Measurements from ENCODE around the gene ALPI.

DNA sequence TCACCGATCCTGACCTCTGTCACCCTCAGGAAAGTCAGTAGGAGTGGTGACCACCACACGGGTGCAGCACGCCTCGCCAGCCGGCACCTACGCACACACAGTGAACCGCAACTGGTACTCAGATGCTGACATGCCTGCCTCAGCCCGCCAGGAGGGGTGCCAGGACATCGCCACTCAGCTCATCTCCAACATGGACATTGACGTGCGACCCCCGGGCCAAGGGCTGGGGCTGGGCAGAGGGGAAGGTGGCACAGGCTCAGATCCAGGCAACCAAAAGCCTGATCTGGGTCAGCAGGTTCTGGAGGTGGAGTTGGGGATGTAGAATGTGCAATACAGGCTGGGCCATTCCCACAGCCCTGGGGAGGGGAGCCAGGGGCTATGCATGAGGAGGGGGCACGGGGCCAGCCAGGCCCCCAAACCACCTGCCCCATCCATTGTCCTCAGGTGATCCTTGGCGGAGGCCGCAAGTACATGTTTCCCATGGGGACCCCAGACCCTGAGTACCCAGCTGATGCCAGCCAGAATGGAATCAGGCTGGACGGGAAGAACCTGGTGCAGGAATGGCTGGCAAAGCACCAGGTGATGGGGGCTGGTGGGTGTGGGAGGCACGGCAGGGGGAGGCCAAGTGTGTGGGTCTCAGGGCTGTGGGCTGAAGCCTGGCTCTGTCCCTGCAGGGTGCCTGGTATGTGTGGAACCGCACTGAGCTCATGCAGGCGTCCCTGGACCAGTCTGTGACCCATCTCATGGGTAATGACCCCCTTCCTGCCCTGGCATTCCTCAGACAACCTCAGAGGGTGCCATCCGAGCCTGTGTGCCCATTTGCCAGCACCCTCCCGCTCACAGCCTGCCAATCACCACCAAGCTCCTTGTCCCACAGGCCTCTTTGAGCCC, 1.4 kb downstream of the ALPI start:
- TF ChIP-seq, protein P1, sequence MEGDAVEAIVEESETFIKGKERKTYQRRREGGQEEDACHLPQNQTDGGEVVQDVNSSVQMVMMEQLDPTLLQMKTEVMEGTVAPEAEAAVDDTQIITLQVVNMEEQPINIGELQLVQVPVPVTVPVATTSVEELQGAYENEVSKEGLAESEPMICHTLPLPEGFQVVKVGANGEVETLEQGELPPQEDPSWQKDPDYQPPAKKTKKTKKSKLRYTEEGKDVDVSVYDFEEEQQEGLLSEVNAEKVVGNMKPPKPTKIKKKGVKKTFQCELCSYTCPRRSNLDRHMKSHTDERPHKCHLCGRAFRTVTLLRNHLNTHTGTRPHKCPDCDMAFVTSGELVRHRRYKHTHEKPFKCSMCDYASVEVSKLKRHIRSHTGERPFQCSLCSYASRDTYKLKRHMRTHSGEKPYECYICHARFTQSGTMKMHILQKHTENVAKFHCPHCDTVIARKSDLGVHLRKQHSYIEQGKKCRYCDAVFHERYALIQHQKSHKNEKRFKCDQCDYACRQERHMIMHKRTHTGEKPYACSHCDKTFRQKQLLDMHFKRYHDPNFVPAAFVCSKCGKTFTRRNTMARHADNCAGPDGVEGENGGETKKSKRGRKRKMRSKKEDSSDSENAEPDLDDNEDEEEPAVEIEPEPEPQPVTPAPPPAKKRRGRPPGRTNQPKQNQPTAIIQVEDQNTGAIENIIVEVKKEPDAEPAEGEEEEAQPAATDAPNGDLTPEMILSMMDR (conservative IDR thresholded peaks at IDR 0.05; ENCODE audit: low read length), result no peak
- no peak for TF ChIP-seq EZH2phosphoT487 (IDR thresholded peaks at IDR 0.05; ENCODE audit: borderline replicate concordance, low read depth, low read length)

All from OCI-LY7 (cell line).